Heart left ventricle (tissue), 16 donors: ENCODE results near the gene PREPL. TPM values are rescaled to one million over a fixed set of nuclear protein-coding genes. Genes with fewer than 3 reads are reported as not detected.

Source experiments
- ATAC-seq, 4 donors: fragments of 200-7000 bp; cut with Tn5 transposase; one replicate each; pipeline ENCODE4 v1.9.1; 2020 to 2022; ENCODE audit warnings: moderate library complexity in 4 of 4, mild to moderate bottlenecking in 3 of 4, moderate number of reproducible peaks in 1 of 4
- DNase-seq, 5 donors: peaks; one replicate each; pipeline ENCODE4 v3.0.0-alpha.2; 2020
- H3K27ac ChIP-seq, 12 donors: fragments of 200-600 bp; sonication (generic) in 4 of 12; one replicate each; pipeline versions ENCODE4 v1.5.0 to v1.8.0; 2016 to 2022; ENCODE audit warnings: mild to moderate bottlenecking in 2 of 12
- H3K27me3 ChIP-seq, 9 donors: fragments of 200-600 bp; sonication (generic) in 2 of 9; one replicate each; pipeline versions ENCODE4 v1.5.1 to v1.8.0; 2016 to 2022; ENCODE audit warnings: mild to moderate bottlenecking in 3 of 9
- H3K36me3 ChIP-seq, 9 donors: fragments of 200-600 bp; sonication (generic) in 2 of 9; one replicate each; pipeline versions ENCODE4 v1.5.0 to v1.8.0; 2018 to 2022; ENCODE audit warnings: mild to moderate bottlenecking in 2 of 9
- H3K4me1 ChIP-seq, 12 donors: fragments of 200-600 bp; sonication (generic) in 4 of 12; one replicate each; pipeline versions ENCODE4 v1.5.0 to v1.8.0; 2016 to 2022; ENCODE audit warnings: mild to moderate bottlenecking in 3 of 12
- H3K4me3 ChIP-seq, 12 donors: fragments of 200-600 bp; sonication (generic) in 4 of 12; one replicate each; pipeline versions ENCODE4 v1.5.0 to v1.8.0; 2017 to 2022; ENCODE audit warnings: mild to moderate bottlenecking in 9 of 12, moderate library complexity in 4 of 12
- H3K9me3 ChIP-seq, 12 donors: fragments of 200-600 bp; sonication (generic) in 4 of 12; one replicate each; pipeline versions ENCODE4 v1.5.0 to v1.8.0; 2016 to 2022; ENCODE audit warnings: mild to moderate bottlenecking in 1 of 12
- POLR2A ChIP-seq, 2 donors: fragments of 450-650 bp; IDR thresholded peaks; one replicate each; pipeline ENCODE4 v1.6.1; 2017; ENCODE audit warnings: antibody characterized with exemption in 2 of 2, mild to moderate bottlenecking in 2 of 2, moderate library complexity in 2 of 2
- WGBS, 4 donors: extraction: QIAGEN DNeasy Blood & Tissue Kit in 2 of 4; methylation state at CpG; one replicate each; pipeline versions ENCODE4 v1.1.5 to v1.1.7; 2013 to 2018; 5-methylcytosine and 5-hydroxymethylcytosine counted together
- intact Hi-C, 10 donors: fragments of 100-400 bp; cut with DNase I; formaldehyde crosslinking; loops; one replicate each; pipeline versions ENCODE4 v1.11.1 to v1.14.2; 2022
- polyA plus RNA-seq, 2 donors: library from polyadenylated mRNA; stranded (reverse); fragments of 200-250 nt; gene quantifications; one replicate each; pipeline ENCODE4 v1.2.3, GENCODE V29; 2013
- total RNA-seq, 9 donors: library from RNA; depleted of rRNA in 2 of 9; stranded (reverse); fragments of >200 nt in 2 of 9; fragmentation: NEBNext Ultra II Directional in 3 of 9; extraction: Animal tissue kit (Norgen Biotek cat#: 25700) in 3 of 9; gene quantifications; one replicate each; pipeline versions ENCODE4 v1.1.0 to v1.2.4, GENCODE V29; 2016 to 2023
- TF ChIP-seq, protein P1 (sequence below), 12 donors: fragments of 200-600 bp; sonication (generic) in 4 of 12; IDR thresholded peaks; one replicate each; pipeline versions ENCODE4 v1.5.0 to v1.8.0; 2018 to 2022; ENCODE audit warnings: antibody characterized with exemption in 12 of 12, mild to moderate bottlenecking in 5 of 12
- donor health status: ischemic (EF 13 %, LVEDD 7.1; RV severe dilation, severe dysfunction).
- donor health status: healthy with polysubstance abuse.
- donor health status: DM: no; HTN: yes; CAD: no.
- donor health status: DM: no; HTN: no; CAD: no.
- donor health status: ischemic (EF 25% LVEDD 6.9; RV normal size, moderate dysfunction).
- donor health status: ischemic (EF 25% LVEDD 5.7; RV mildly dilated, moderate dysfunction).
- donor health status: healthy.
- donor health status: DM: yes; HTN: yes; CAD: no.
- donor health status: ischemic (EF 35%, LVEDD 5.7; RV mildly dilated, moderate dysfunction).
- donor health status: nonischemic (EF 11% LVEDD 7.7; RV severe dilation, severe dysfunction).
- donor health status: DM: yes; HTN: yes; CAD: no.
- donor health status: PGD.
- donor health status: ischemic (EF 29% LVEDD 5.4; RV normal size, mild dysfunction).
- donor health status: nonischemic (EF 23%, LVEDD 6.1; RV moderate dilation, normal function).

PREPL gene
- total and polyA plus RNA-seq, 11 donors = 10.7 to 120 (median 72.0) TPM

DNA sequence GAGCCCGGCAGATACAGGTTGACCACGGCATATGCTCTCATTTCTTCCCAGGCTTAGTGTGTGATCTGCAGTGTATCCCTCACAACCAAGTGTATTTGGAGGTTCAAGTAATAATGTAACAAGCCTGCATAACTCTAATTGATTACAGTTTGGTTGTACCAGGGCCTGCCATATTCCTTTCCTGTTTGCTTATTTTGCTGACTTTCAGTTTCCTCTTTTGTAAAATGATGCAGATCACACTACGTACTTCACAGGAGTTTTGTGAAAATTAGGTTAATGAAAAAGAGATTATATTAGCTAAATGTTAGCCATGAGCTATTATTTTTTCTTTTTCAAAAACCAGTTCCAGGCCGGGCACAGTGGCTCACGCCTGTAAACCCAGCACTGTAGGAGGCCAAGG is 60.2 kb downstream of the PREPL start:
- intact Hi-C loops = no loop called here
- H3K4me1 ChIP-seq = no peaks in the 10 kb centered on the region
- DNase-seq = no peak
- 86 to 95% (median 93%) methylated on average over 5 of the region's 5 CpGs for WGBS, 4 donors
- TF ChIP-seq POLR2A (IDR thresholded peaks at IDR 0.05) = no peak
- TF ChIP-seq, protein P1, sequence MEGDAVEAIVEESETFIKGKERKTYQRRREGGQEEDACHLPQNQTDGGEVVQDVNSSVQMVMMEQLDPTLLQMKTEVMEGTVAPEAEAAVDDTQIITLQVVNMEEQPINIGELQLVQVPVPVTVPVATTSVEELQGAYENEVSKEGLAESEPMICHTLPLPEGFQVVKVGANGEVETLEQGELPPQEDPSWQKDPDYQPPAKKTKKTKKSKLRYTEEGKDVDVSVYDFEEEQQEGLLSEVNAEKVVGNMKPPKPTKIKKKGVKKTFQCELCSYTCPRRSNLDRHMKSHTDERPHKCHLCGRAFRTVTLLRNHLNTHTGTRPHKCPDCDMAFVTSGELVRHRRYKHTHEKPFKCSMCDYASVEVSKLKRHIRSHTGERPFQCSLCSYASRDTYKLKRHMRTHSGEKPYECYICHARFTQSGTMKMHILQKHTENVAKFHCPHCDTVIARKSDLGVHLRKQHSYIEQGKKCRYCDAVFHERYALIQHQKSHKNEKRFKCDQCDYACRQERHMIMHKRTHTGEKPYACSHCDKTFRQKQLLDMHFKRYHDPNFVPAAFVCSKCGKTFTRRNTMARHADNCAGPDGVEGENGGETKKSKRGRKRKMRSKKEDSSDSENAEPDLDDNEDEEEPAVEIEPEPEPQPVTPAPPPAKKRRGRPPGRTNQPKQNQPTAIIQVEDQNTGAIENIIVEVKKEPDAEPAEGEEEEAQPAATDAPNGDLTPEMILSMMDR (IDR thresholded peaks at IDR 0.05) = no peak
- no peak for ATAC-seq
- H3K4me3 ChIP-seq = no peak overlapping the region
- H3K36me3 ChIP-seq = no peaks in the 10 kb centered on the region
- H3K9me3 ChIP-seq = no peaks in the 10 kb centered on the region
- no peak overlapping the region for H3K27ac ChIP-seq
- no peaks in the 10 kb centered on the region for H3K27me3 ChIP-seq

DNA sequence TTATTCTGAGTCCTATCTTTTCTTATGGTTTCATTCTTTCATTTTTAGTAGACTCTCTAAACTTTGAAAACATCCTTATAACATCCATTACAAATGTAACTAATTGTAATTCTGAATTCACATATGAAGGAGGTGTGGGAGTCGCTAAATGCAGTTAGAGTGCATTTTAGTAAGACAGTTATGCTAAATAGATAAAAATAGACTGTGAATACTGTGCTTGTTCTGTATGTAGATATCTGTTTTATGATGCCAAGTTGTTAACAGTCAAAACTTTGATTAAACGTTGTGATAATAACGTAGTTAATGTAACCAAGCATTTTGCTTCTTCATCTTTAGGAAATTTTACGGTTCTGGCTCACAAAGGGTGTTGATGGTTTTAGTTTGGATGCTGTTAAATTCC is 61.7 kb downstream of the PREPL start:
- H3K27me3 ChIP-seq = no peaks in the 10 kb centered on the region
- WGBS, 4 donors = 59 to 71% (median 68%) methylated on average over 4 of the region's 4 CpGs
- DNase-seq (no peak), ATAC-seq (no peak)
- H3K4me3 ChIP-seq = no peak overlapping the region
- H3K36me3 ChIP-seq = no peaks in the 10 kb centered on the region
- no peaks in the 10 kb centered on the region for H3K9me3 ChIP-seq
- intact Hi-C loops = loop anchor here in 5 of 10 donors (10.0 kb wide), 3 partner anchors 55 to 255 kb away; no protein-coding TSS in a partner anchor
- H3K4me1 ChIP-seq = no peaks in the 10 kb centered on the region
- no peak overlapping the region for H3K27ac ChIP-seq
- TF ChIP-seq, protein P1 (IDR thresholded peaks at IDR 0.05) = no peak
- TF ChIP-seq POLR2A (IDR thresholded peaks at IDR 0.05) = no peak

DNA sequence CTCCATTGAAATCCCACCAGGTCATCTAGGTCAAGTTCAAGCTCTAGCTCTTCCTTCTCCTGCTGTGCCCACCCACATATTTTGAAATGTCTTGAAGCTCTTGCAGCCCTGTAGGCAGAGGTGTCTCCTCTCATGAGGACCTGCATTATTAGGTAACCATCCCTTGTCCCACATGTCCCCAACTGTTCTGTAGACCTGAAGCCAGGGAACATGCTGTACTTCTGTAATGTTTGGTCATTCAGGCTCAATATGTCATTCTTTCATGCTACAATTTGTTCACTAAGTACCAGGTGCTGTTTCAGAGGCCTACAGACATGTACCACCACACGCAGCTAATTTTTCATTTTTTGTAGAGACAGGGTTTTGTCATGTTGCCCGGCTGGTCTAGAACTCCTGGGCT is 63.9 kb downstream of the PREPL start:
- H3K27me3 ChIP-seq = no peaks in the 10 kb centered on the region
- ATAC-seq (no peak), DNase-seq (no peak)
- intact Hi-C loops = loop anchor here in 5 of 10 donors (10.0 kb wide), 3 partner anchors 53 to 253 kb away; no protein-coding TSS in a partner anchor
- H3K27ac ChIP-seq = no peak overlapping the region
- no peaks in the 10 kb centered on the region for H3K9me3 ChIP-seq
- H3K4me1 ChIP-seq = no peaks in the 10 kb centered on the region
- H3K36me3 ChIP-seq = no peaks in the 10 kb centered on the region
- 89 to 100% (median 91%) methylated on average over 2 of the region's 2 CpGs for WGBS, 4 donors
- no peak overlapping the region for H3K4me3 ChIP-seq
- TF ChIP-seq, protein P1 (IDR thresholded peaks at IDR 0.05) = no peak
- no peak for TF ChIP-seq POLR2A (IDR thresholded peaks at IDR 0.05)

DNA sequence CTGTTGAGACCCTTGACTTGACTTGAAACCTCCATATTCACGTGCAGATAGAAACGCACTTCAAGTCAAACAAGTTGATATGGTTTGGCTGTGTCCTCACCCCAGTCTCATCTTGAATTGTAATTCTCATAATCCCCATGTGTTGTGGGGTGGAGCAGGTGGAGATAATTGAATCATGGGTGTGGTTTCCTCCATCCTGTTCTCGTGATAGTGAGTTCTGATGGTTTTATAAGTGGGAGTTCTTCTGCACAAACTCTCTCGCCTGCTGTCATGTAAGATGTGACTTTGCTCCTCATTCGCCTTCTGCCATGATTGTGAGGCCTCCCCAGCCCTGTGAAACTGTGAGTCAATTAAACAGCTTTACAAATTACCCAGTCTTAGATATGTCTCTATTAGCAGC is 64.6 kb downstream of the PREPL start:
- Histone ChIP-seq H3K27me3 (no peaks in the 10 kb centered on the region), H3K36me3 (no peaks in the 10 kb centered on the region), H3K9me3 (no peaks in the 10 kb centered on the region), H3K4me1 (peaks cover 0 to 5% (median 0%) of the 10 kb centered on the region in 12 donors), H3K4me3 (no peak overlapping the region), H3K27ac (no peak overlapping the region)
- ATAC-seq (no peak), DNase-seq (no peak)
- intact Hi-C loops = loop anchor here in 5 of 10 donors (10.0 kb wide), 3 partner anchors 52 to 252 kb away; no protein-coding TSS in a partner anchor
- no peak for TF ChIP-seq POLR2A (IDR thresholded peaks at IDR 0.05)
- TF ChIP-seq, protein P1 (IDR thresholded peaks at IDR 0.05) = no peak
- 65 to 83% (median 78%) methylated on average over 5 of the region's 5 CpGs for WGBS, 4 donors
